ENCODE data around the gene SKAP2.
A peak's percentile ranks its signal among the peaks of the same experiment; 100 is the strongest.

Gene SKAP2

DNA sequence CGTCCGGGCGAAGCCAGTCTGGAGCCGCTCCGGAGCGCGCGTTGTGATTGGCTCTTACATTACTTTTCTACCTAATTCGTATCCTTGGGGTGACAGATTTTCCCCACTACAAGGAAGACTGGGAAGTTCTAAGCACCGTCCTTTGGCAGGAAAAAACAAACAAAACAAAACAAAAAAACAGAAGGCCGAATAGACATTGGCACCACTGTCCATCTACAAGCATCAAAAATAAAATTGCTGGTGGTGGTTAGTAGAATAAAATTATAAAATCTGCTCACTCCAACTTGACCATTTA, 651 bp upstream of the SKAP2 start:
- no peak for DNase-seq (ENCODE audit: low read depth)
- TF ChIP-seq, protein P1, sequence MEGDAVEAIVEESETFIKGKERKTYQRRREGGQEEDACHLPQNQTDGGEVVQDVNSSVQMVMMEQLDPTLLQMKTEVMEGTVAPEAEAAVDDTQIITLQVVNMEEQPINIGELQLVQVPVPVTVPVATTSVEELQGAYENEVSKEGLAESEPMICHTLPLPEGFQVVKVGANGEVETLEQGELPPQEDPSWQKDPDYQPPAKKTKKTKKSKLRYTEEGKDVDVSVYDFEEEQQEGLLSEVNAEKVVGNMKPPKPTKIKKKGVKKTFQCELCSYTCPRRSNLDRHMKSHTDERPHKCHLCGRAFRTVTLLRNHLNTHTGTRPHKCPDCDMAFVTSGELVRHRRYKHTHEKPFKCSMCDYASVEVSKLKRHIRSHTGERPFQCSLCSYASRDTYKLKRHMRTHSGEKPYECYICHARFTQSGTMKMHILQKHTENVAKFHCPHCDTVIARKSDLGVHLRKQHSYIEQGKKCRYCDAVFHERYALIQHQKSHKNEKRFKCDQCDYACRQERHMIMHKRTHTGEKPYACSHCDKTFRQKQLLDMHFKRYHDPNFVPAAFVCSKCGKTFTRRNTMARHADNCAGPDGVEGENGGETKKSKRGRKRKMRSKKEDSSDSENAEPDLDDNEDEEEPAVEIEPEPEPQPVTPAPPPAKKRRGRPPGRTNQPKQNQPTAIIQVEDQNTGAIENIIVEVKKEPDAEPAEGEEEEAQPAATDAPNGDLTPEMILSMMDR (IDR thresholded peaks at IDR 0.05; ENCODE audit: low read depth, low read length, missing control alignments) = no peak
- H3K4me3 ChIP-seq (ENCODE audit: low read depth, low read length) = peak overlapping the region; percentile 73

DNA sequence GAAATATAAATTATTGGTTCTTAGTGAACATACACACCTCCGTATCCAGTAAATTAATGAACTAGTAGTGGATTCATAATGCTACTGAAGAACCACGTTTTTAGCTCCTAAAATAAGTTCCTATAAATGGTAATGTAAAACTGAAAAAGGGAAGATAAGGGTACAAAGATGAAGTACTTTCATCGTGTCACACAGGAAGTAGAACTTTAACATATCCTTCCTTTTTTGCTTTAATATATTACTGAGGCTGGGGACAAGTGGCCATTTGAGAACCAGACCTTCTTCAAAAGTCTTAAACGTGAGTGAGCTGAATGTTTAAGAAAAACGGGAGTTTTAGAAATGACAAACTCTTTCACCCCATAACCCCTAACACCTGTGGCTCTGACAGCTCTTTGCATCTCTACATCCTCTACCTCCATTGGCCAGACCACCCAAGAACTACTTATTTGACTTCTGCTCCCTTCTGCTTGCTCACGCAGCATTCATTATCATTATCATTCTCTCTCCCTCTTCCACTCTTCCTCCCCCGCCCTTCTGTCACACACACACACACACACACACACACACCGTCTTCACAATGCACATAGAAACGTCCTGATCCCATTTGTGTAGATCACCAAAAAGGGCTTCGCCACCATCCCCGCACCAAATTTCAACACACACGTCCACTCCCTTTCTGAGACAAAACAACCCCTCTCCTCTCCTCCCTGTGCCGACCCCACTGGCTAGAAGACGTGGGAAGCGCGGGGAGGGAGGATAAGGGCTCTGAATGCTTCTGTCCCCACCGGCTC, 677 bp downstream of the SKAP2 start:
- DNase-seq (ENCODE audit: low read depth) = peak; percentile 30
- H3K4me3 ChIP-seq (ENCODE audit: low read depth, low read length) = peak overlapping the region; percentile 73
- TF ChIP-seq, protein P1 (IDR thresholded peaks at IDR 0.05; ENCODE audit: low read depth, low read length, missing control alignments) = no peak

DNA sequence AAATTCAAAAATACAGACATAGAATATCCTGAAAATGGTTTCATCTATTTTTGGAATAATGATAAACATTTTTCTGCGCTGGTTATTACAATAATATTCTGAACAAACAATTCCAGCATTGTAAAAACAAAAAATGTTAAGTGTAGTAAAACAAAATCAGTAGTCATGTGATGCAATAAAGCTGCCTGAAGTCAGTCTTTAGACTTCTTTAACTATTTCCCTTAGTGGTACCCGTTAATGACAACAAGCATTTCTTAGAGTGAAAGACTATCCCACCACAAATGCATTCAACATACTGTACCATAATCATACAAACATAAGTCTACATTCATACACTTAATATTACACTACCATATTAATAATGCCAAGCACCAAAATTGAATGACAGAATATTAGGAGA, 1.6 kb downstream of the SKAP2 start:
- TF ChIP-seq, protein P1 (IDR thresholded peaks at IDR 0.05; ENCODE audit: low read depth, low read length, missing control alignments) = no peak
- DNase-seq (ENCODE audit: low read depth) = no peak
- no peak overlapping the region for H3K4me3 ChIP-seq (ENCODE audit: low read depth, low read length)

DNA sequence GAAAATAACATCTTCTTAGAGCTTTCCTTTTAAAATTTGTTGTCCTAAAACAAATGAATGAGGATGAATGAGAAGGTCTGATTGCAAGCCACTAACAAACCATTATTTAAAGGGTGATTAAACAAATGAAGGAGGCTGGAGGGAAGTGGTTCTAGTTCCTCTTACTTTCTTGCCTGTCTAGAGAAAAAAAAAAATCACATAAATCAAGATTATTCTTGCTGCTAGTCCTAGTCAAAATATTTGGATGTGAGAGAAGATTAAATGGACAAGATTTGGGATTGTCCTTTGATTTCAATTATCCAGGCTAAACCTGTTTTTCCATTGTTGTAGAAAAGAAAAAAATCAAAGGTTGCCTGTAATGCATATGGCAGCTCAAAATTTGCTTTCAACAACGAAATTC, 3.3 kb downstream of the SKAP2 start:
- H3K4me3 ChIP-seq (ENCODE audit: low read depth, low read length) = no peak overlapping the region
- TF ChIP-seq, protein P1 (IDR thresholded peaks at IDR 0.05; ENCODE audit: low read depth, low read length, missing control alignments) = no peak
- DNase-seq (ENCODE audit: low read depth) = no peak

DNA sequence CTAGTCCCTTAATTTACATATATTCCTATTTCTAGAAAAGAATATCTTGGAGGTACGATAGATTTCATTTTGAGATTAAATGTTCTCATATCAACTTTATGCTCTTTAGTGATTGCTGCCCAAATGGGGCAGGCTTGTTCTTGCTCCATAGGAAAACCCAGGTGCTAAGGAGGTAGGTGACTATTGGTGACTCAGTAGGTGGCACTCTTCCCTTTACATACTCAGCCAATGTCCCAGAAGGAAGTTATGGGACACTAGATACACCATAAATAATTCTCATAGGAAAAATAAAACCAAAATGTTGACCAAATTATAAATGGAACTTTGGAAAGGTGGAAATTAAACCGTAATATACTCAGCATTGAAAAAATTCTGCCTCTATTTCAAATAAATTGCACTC, 4.0 kb downstream of the SKAP2 start:
- no peak overlapping the region for H3K4me3 ChIP-seq (ENCODE audit: low read depth, low read length)
- TF ChIP-seq, protein P1 (IDR thresholded peaks at IDR 0.05; ENCODE audit: low read depth, low read length, missing control alignments) = no peak
- DNase-seq (ENCODE audit: low read depth) = no peak

DNA sequence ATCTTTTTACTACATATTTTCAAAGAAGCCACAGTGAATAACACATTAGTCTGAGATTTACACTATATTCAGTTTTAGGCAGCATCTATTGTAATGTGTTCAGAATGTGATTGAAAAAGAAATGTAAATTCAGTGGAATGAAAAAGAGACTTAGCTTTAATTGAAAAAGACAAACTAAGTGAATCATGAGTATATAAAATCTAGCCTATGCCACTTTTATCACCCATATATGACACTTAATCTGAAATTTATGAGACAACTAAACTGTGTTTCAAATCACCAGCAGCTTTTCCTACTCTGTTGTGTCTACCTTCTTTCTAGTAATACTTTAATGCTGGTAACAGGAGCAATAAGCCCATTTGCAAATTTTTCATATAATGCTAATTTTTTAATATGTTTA, 4.7 kb downstream of the SKAP2 start:
- TF ChIP-seq, protein P1 (IDR thresholded peaks at IDR 0.05; ENCODE audit: low read depth, low read length, missing control alignments) = no peak
- H3K4me3 ChIP-seq (ENCODE audit: low read depth, low read length) = no peak overlapping the region
- no peak for DNase-seq (ENCODE audit: low read depth)

DNA sequence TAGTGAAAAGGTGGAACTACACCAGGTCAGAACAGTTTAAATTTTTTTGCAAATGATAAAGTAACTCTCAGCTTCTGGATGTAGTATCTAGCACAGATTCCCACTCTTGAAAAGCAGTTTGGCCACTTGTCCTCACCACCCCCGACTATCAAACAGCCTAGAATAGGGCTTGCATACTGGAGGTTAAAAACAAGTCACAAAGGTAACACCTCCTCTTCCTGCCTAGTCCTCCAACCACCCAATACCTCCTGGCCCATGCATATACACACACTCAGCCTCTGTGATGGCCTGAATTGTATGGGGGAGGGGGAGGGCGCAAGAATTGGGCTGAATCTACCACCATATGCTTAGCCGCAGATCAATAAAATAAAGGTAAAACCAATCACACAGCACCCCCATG, 5.7 kb downstream of the SKAP2 start:
- no peak overlapping the region for H3K4me3 ChIP-seq (ENCODE audit: low read depth, low read length)
- TF ChIP-seq, protein P1 (IDR thresholded peaks at IDR 0.05; ENCODE audit: low read depth, low read length, missing control alignments) = no peak
- no peak for DNase-seq (ENCODE audit: low read depth)

Measured in GM12864 (cell line).